NCI-H128 (cell line): Measurements from ENCODE around the gene SCARF2.
A peak's percentile ranks its signal among the peaks of the same experiment; 100 is the strongest.
"Not testable (repeated sequence)": the region's sequence is repeated elsewhere in the genome, so short reads cannot be mapped to it uniquely, and the experiment has no call there.

Experiments
- DNase-seq: peaks from one replicate; lab custom pipeline; 2025; ENCODE audit not compliant: unreplicated experiment; lab: John Stamatoyannopoulos, UW

Gene SCARF2

GRCh38 chr22:20429254-20430100 lies 8.1 kb downstream of the SCARF2 start:
- no peak for DNase-seq

- no peak for DNase-seq
Measured at GRCh38 chr22:20428496-20429253, 8.9 kb downstream of the SCARF2 start.

GRCh38 chr22:20427945-20428417 lies 9.6 kb downstream of the SCARF2 start:
- DNase-seq: no peak

- no peak for DNase-seq
Measured at GRCh38 chr22:20427104-20427944, 10.3 kb downstream of the SCARF2 start.

- no peak for DNase-seq
Measured at GRCh38 chr22:20426259-20426615, 11.4 kb downstream of the SCARF2 start.

GRCh38 chr22:20425566-20426258 lies 11.9 kb downstream of the SCARF2 start:
- no peak for DNase-seq

GRCh38 chr22:20424932-20425565 lies 12.6 kb downstream of the SCARF2 start:
- no peak for DNase-seq

- no peak for DNase-seq
Measured at GRCh38 chr22:20424568-20424931, 13.1 kb downstream of the SCARF2 start.

- no peak for DNase-seq
Measured at GRCh38 chr22:20423906-20424551, 13.6 kb downstream of the SCARF2 start.

- no peak for DNase-seq
Measured at GRCh38 chr22:20423008-20423905, 14.4 kb downstream of the SCARF2 start.

- DNase-seq: no peak
Measured at GRCh38 chr22:20422271-20423007, 15.2 kb downstream of the SCARF2 start.

- no peak for DNase-seq
Measured at GRCh38 chr22:20421507-20421874, 16.1 kb downstream of the SCARF2 start.

GRCh38 chr22:20420157-20420842 lies 17.3 kb downstream of the SCARF2 start:
- DNase-seq: no peak

GRCh38 chr22:20419664-20419951 lies 18.0 kb downstream of the SCARF2 start:
- DNase-seq: no peak

GRCh38 chr22:20418211-20418788 lies 19.3 kb downstream of the SCARF2 start:
- peak; percentile 32 for DNase-seq

GRCh38 chr22:20415699-20416098 lies 21.9 kb downstream of the SCARF2 start:
- DNase-seq: not testable (repeated sequence)

- not testable (repeated sequence) for DNase-seq
Measured at GRCh38 chr22:20415241-20415640, 22.4 kb downstream of the SCARF2 start.
